H1 (cell line): ENCODE results near the gene TWSG1. TPM values are rescaled to one million over a fixed set of nuclear protein-coding genes. Genes with fewer than 3 reads are reported as not detected.

Experiments
- CBX8 ChIP-seq: fragments of 300-800, 300-1000 bp; sonication (generic); IDR thresholded peaks from 2 replicates; pipeline ENCODE4 v1.7.1; 2016; ENCODE audit warnings: low read depth, low read length, borderline replicate concordance
- CEBPB ChIP-seq: IDR thresholded peaks from 2 replicates; pipeline ENCODE4 v1.6.1; 2012; ENCODE audit warnings: low read depth, low read length
- CHD7 ChIP-seq: fragments of 300-600 bp; sonication (generic); IDR thresholded peaks from 2 replicates; pipeline ENCODE4 v1.7.1; 2012; ENCODE audit warnings: low read length, moderate library complexity, mild to moderate bottlenecking, inconsistent platforms; ENCODE audit not compliant: insufficient replicate concordance
- CTBP2 ChIP-seq: IDR thresholded peaks from 2 replicates; pipeline ENCODE4 v1.7.0; 2011; ENCODE audit warnings: borderline replicate concordance, mild to moderate bottlenecking, moderate library complexity, mixed read lengths, low read length; ENCODE audit not compliant: insufficient read depth, insufficient read length
- EP300 ChIP-seq, 2 experiments: IDR thresholded peaks; 1 replicate in 1 of 2; 2 replicates in 1 of 2; pipeline ENCODE4 v1.6.1; 2011 to 2012; ENCODE audit warnings: low read depth in 2 of 2, low read length in 2 of 2, mild to moderate bottlenecking in 2 of 2, borderline replicate concordance in 1 of 2, inconsistent platforms in 1 of 2, moderate library complexity in 1 of 2
- GTF2F1 ChIP-seq: IDR thresholded peaks from 2 replicates; pipeline ENCODE4 v1.6.1; 2012; ENCODE audit warnings: low read depth, low read length, improper control_type of control experiment, borderline replicate concordance
- NANOG ChIP-seq: IDR thresholded peaks from 2 replicates; pipeline ENCODE4 v1.6.1; 2011; ENCODE audit warnings: low read length, low read depth, mild to moderate bottlenecking, inconsistent platforms; ENCODE audit not compliant: insufficient read depth, poor library complexity, severe bottlenecking
- NRF1 ChIP-seq: IDR thresholded peaks from 2 replicates; pipeline ENCODE4 v1.6.1; 2011; ENCODE audit warnings: mild to moderate bottlenecking, low read depth, low read length, improper control_type of control experiment
- POU5F1 ChIP-seq: IDR thresholded peaks from 2 replicates; pipeline ENCODE4 v1.6.1; 2011; ENCODE audit warnings: low read depth, mild to moderate bottlenecking, low read length, moderate library complexity
- TBP ChIP-seq: IDR thresholded peaks from 2 replicates; pipeline ENCODE4 v1.6.1; 2011; ENCODE audit warnings: low read depth, low read length, improper control_type of control experiment
- ZNF274 ChIP-seq: IDR thresholded peaks from 2 replicates; pipeline ENCODE4 v1.7.0; 2012; ENCODE audit warnings: low read length, borderline replicate concordance; ENCODE audit errors: extremely low read depth
- polyA plus RNA-seq, 7 experiments: library from polyadenylated mRNA; depleted of rRNA in 3 of 7; stranded (reverse) in 5 of 7; unstranded in 2 of 7; fragments of >200 nt in 5 of 7; fragments of 200-250 nt in 2 of 7; gene quantifications; 1 replicate in 5 of 7; 2 replicates in 1 of 7; 4 replicates in 1 of 7; pipeline versions ENCODE4 v1.2.1 to v1.2.3, GENCODE V29; 2011 to 2013; ENCODE audit warnings: missing spikeins in 2 of 7, mixed read lengths in 2 of 7
- total RNA-seq: library from RNA; stranded (reverse); fragmentation: NEBNext Ultra II Directional; extraction: Animal tissue kit (Norgen Biotek cat#: 25700); gene quantifications from 2 replicates; pipeline ENCODE4 v1.2.1, GENCODE V29; 2021

TWSG1 gene
- total and polyA plus RNA-seq, 2 of the 8 experiments (the other 6 are each of a cell fraction or from before 2014, with no cell fraction given): 11.8 to 19.8 TPM

- no peak for TF ChIP-seq CHD7
- TF ChIP-seq CEBPB: no peak
- no peak for TF ChIP-seq NANOG
- TF ChIP-seq ZNF274: no peak
- no peak for TF ChIP-seq NRF1
- TF ChIP-seq EP300 (IDR thresholded peaks at IDR 0.05; ENCODE audit: borderline replicate concordance in 1 of 2, low read depth in 2 of 2, low read length in 2 of 2): no peak
- no peak for TF ChIP-seq TBP
- no peak for TF ChIP-seq CBX8
- no peak for TF ChIP-seq CTBP2
- TF ChIP-seq POU5F1: no peak
- no peak for TF ChIP-seq GTF2F1
Measured at GRCh38 chr18:9394046-9394445, 59.5 kb downstream of the TWSG1 start (continued).
